AG09319 (cell line): ENCODE data around the gene AAGAB.

Experiments
- DNase-seq: peaks from one replicate; pipeline ENCODE4 v3.0.0-alpha.2; 2010; ENCODE audit warnings: low read depth; ENCODE audit errors: extremely low read depth
- CTCF ChIP-seq: IDR thresholded peaks from 2 replicates; pipeline ENCODE4 v1.5.1; 2011; ENCODE audit warnings: low read depth, mild to moderate bottlenecking, inconsistent platforms, low read length, moderate library complexity

Gene AAGAB

GRCh38 chr15:67168694-67169093 lies 85.8 kb downstream of the AAGAB start:
- TF ChIP-seq CTCF, result no peak
- no peak for DNase-seq

GRCh38 chr15:67167091-67167490 lies 87.4 kb downstream of the AAGAB start:
- TF ChIP-seq CTCF, result no peak
- no peak for DNase-seq

GRCh38 chr15:67166280-67167009 lies 88.0 kb downstream of the AAGAB start:
- no peak for TF ChIP-seq CTCF
- no peak for DNase-seq

- no peak for TF ChIP-seq CTCF
- no peak for DNase-seq
These were observed 88.9 kb downstream of the AAGAB start for GRCh38 chr15:67165254-67166253.

- no peak for DNase-seq
- TF ChIP-seq CTCF, result no peak
These were observed 89.6 kb downstream of the AAGAB start for GRCh38 chr15:67164811-67165253.

GRCh38 chr15:67164401-67164791 lies 90.1 kb downstream of the AAGAB start:
- no peak for TF ChIP-seq CTCF
- DNase-seq, result no peak

- DNase-seq, result no peak
- TF ChIP-seq CTCF, result no peak
These were observed 91.3 kb downstream of the AAGAB start for GRCh38 chr15:67163180-67163579.
